CD4-positive, alpha-beta T cell treated with Interleukin-2 at 100 ng/mL for 4 hours (primary cell): ENCODE measurements around the gene BIRC5.
A peak's percentile ranks its signal among the peaks of the same experiment; 100 is the strongest.

Experiments
- DNase-seq: peaks from one replicate; pipeline ENCODE4 v3.0.0-alpha.2; 2020; ENCODE audit warnings: low spot score

Gene BIRC5

DNA sequence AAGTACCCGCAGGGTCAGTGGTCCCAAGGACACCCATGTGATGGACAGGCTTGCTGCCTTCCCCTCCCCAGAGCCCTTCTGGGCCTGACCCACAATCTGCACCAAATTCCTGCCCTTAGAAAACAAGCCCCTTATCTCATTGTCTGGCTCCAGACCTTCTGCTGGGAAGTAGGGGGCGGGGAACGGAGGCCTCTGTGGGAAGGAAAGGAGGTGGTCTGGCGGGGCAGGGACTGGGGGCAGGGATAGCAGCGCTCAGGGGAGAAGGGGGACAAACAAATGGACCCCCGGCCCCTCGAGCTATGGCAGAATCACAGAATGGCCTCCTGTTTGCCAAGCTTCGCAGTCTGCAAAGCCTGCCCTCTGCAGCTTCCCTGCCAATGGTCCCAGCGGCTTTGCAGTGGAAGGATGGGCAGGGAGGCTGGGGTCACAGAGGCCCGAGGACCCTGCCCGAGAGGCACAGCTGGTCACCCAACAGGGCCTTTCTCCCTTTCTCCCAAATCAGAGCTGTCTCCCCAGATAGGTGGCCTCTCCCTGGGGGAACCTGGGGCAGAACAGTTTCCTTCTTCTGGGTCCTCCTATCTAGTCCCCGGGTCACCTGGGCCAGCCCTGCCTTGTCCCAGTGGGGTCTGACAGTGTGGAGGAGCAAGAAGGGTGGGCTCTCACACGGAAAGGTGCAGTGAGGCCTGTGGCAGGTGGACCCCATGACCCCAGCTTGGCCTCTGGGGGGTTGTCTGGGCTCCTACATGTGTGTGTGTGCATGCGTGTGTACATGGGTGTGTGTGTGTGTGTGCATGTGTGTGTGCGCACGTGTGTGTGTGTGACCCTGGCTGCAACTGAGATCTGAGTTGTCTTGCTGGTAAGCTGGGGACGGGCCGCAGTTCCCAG, 42.9 kb downstream of the BIRC5 start:
- no peak for DNase-seq

DNA sequence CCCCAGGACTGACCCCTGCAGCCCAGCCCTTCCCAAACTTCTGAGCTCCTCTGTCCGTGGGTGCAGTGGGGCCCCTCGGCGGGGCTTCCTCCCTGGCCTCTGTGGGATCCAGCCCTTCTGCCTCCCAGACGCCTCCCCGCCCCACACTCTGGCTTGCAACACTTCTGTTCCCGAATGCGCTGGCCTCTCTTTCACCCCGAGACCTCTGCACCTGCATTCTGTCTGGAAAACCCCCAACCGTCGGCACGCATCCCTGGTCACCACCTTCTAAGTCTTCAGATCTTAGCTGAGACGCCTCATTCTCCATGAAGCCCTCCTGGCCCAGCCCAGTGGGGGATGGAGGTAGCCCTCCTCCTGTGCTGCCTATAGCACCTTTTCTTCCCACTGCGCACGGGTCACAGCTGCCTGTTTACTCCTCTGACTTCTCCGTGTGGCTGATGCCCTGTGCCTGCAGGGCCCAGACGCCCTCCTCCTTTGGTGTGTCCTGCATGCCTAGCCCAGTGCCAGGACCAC, 43.8 kb downstream of the BIRC5 start:
- DNase-seq, result no peak

DNA sequence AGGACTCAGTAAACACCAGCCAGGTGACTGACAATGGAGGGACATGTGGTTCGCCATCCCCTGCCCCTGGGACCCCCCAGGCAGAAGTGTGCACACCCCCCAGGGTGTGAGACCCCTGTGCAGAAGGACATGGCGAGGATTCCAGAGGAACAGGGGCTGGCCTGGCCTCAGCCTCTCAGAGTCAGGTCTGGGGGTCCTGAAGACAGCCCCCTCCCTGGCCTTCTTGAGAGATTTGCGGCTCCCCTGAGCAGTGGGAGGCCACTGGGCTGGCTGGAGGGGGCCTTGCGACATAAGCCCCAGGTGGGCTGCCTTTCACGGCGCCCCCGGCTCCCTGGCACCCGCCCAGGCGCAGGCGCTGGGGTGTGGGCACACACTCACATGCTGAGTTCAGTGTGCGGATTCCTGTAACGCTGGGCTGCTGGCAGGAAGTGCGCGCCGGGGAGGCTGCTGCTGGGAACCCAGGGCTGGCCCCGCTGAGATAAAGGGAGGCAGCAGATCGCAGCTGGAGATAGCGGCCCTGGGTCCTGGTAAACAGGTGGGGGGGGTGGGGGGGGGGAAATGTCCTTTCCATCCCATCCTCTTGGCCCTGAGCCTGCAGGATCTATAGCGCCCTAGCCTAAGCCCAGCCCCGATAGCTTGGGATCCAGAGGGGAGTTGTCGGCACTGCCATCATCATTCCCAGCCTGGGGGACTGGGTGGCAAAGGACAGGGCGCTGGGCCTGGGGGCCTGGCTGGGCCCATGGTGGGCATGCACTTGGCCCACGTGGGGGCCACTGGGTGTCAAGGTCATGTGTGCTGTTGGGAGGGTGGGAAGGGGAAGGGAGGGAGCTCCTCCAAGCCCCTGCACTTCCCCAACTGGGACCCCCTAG, 44.5 kb downstream of the BIRC5 start:
- peak; percentile 66 for DNase-seq

DNA sequence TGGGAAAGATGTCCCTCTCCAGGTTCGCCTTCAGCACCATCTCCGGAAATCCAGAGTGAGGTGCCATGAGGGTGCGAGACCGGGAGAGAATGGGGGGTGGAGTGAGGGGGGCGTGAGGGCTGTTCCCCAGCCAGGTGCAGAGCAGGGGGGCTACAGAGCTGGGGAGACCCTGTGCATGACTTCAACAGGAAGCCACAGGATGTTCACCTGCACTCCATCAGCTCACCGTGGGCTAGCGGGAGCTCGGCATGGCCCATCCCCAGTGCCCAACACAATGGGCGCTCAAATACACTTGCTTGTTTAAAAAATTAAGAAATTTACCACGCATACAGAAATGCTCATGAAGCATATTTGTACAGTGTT, 45.1 kb downstream of the BIRC5 start:
- no peak for DNase-seq

DNA sequence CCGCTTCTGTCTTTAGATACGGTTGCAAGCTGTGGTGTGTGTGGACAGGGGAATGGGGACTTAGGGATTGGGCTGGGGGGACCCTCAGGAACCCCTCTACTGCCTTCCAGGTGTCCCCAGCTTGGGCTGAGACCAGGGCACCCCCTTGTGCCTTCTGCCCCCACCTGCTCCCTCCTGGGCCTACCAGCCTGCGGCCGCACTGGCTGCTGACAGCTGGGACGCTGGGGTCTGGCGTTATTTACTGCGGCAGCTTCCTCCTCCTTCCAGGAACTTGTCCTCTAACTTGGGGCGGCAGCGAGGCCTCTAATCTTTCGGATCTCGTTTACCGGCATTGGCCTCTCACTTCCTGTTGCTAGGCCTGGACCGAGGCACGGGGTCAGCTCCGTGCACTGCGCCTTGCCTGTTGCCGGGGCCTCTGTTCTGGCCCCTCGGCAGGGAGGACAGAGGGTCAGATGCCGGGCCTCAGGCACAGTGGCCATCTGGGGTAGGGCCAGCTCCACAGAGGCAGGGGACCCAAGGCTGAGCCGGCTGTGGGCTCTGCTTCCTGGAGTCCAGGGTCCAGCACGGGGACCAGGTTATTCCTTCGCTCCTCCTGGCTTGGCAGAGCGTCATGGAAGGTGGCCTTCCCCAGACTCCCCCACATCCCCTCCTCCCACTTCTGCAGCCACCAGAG, 49.1 kb downstream of the BIRC5 start:
- DNase-seq, result no peak

DNA sequence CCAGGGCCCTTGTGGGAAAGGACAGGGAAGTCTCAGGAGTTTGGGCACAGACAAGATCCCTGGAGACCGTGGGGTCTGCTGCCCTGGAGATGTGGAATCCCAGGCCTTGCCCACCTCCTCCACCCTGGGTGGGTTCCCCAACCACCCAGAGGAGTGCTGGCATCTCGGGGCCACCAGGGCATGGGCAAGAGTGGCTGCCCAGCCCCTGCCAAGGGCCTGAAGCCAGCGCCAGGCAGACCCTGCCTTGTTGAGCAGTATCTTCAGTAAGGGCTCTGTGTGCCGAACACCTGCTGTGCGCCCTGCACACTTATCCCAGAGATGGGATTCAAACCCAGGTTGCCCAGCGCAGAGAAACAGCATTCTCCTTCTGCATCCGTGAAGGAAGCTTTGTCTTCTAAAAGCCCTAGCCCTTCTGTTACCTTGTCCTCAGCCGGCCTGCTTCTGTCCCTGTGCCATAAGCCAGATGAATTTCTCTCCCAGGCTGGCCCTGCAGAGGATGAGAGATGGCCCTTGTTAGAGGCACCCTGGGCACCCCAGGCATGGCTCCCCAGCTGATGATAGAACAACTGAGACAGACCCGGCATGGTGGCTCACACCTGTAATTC, 49.8 kb downstream of the BIRC5 start:
- no peak for DNase-seq

DNA sequence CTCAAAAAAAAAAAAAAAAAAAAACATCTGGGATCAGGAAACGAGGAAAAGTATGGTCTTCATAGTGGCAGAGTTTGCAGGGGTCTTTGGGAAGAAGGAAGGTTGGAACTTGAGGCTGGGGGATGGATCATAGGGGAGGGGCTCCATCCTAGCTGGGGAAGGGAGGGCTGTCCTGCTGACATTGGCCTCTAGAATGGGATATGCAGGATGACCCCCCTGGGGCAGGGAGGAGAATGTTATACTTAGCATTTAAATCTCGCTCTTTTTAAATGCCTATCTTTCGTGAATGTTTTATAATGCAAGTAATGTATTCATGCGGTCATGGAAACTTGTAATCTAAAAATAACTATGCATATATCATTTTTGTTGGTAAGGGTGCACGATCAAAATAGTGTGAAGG, 50.5 kb downstream of the BIRC5 start:
- DNase-seq, result no peak

DNA sequence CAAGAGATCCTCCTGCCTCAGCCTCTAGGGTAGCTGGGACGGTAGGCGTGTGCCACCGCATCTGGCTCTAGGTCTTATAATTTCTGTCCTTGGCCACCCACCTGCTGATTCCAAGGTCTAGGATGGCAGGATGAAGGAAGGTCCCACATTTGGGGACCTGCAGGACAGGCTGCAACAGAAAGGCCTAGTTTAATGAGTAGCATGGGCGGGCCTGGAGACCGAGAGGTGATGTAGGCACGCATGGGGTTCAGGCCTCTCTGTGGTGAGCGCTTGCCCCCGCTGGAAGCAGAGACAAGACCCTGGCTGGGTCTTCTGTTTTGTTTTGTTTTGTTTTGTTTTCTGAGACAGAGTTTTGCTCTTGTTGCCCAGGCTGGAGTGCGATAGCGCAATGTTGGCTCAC, 51.1 kb downstream of the BIRC5 start:
- no peak for DNase-seq

DNA sequence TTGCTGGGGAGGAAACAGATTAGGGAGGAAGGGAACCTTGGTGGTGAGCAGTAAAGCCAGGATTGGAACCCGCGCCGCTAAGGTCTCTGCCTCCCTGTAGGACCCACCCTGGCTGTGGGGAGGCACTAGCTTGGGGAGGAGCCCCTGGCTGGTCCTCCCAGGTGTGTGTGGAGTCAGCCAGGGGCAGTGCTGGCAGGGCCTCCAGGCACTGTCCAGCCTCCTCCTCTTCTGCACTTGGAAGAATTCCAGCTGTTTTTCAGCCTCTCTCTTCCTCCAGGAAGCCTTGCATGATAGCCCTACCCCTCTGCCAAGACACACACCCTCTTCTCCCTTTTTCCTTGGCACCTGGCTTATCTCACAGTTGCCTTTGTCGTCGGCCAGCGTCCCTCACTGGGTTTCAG, 52.2 kb downstream of the BIRC5 start:
- no peak for DNase-seq

DNA sequence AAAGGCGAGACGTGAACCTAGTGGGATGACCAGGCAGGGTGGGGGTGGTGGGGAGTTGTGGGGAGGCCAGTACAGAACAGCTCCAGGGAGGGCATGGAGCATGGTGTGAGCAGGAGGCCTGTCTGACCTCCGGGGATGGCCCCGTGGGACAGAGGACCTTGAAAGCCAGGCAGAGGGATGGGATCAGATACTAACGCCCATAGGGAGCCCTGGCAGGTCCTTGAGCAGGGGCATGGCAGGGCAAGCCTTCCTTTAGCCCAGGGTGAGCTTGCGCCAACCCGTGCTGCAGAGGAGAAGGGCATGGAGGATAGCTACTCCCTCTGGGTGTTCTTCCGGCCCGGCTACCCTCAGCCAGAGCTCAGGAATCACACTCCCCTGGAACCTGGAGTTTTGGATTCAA, 52.7 kb downstream of the BIRC5 start:
- DNase-seq, result no peak

DNA sequence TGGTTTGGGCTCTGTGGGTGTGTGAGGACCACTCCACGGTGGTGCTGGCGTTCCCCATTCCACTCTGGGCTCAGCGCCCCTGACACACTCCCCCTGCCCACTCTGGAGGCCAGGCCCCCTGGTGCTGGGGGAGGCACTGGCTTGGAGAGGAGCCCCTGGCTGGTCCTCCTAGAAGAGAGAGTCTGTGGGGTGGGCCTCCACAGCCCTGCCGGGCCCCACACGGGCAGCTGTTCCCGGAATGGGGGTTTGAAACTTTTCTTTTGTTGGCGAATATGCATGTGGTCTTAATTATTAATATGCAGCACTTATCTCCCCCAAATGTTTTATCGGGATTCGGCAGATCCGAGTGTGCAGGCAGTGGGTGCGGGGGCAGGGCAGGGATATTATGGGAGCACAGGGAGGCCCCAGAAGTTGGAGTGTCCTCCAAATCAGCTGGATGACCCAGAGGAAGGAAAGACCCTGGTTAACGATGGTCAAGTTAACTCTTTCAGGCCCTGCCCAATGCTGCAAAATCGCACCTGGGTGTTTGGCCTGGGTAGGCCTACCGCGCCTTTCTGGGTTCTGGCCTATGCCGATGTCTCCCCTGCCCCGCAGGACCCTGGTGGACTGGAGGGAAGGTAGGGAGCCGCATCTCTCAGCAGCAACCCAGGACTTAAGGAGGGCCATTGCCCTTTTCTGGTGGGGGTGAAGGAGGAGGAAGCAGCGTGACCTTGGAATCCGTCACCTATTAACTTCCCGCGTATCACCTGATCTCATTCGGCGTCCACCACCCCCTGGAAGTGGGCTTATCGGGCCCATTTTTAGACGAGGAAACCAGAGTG, 53.4 kb downstream of the BIRC5 start:
- no peak for DNase-seq

DNA sequence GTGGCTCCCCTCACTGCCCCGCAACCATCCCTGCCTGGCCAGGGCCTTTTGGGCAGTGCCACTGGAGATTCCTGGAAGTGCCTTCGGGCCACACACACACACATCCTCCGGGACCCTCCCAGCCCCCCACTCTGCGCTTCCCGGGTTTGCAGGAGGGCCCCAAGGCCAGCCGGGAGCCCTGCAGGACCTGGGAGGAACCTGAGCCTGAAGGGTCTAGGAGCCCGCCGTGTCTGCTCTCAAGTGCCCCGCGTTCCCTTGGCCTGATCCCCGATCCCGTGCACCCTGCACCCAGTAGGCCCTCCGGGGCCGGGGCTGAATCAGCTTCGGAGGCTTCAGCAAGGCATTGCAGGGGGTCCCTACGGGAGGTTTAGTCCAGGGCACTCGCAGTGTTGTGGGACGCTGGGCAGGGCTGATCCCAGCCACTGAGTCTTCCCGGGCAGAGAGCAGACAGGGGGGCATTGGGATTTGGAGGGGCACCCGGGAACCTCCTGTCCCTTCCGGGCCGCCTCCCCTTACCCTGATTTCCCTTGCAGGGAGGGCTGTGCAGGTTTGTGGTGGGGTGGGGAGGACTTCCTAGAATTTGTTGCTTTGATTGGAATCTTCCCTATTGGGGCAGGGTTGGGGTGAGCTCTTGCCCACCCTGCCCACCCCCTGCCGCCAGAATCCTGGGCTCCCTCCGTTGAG, 54.3 kb downstream of the BIRC5 start:
- DNase-seq, result no peak

DNA sequence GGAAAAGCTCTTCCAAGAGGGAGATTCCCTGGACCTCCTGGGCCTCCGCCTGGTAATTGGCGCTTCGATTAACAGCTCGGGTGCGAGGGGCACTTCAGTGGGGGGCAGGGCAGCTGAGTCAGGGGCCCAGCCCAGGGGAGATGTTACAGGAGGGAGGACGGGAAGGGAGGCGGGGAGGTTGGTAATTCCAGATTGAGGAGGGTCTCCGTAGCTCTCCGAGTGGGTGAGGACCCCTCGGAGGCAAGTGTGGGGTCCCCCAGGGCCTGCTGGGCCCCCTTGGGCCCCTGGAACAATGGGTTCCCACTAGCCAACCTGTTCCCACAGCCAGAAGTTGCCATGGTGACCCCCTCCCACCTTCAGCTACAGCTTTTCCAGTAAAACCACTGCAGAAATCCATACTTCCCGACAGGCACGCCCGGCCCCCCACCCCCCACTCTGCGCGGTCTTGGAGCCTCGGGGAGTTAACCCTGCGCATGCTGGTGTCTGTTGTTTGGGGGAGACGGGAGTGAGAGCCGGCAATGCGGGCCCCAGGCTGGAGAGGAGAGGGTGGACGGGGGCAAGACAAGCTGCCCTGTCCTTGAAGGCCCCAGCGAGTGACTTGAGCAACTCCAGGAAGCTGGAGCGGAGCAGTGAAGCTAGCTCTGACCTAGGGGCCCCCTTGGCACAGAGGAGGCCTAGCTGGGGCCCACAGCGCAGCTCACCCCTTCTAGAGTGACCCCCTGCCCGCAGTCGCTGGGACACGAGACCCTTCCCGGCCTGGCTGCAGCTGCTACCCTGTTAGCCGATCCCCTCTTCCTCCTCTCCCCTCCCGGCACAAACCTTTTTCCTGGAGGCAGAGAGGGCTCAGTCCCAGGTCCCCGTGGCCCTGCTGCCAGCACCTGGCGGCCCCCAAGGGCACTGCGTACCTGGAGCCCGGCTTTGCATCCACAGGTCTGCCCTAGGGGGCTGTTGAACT, 55.2 kb downstream of the BIRC5 start:
- no peak for DNase-seq

DNA sequence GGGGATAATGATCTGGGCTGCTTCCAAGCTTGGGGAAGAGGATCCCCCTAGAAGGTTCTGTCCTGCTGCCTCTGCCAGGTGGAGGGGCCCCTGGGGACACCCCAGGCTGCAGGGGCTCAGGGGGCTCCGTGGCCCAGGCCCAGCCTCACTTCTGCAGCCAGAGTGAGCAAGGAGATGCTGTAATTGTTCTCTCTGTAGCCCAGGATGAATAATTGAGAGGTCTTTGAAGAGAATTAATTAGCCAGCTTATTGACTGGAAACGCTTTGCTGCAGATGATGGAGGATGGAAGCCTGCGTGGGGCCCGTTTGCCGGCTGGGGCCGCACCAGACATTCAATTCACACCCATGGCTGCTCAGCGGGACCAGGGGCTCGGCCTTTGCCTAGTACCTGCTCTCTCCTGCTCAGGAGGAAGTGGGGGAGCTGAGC, 55.9 kb downstream of the BIRC5 start:
- no peak for DNase-seq

DNA sequence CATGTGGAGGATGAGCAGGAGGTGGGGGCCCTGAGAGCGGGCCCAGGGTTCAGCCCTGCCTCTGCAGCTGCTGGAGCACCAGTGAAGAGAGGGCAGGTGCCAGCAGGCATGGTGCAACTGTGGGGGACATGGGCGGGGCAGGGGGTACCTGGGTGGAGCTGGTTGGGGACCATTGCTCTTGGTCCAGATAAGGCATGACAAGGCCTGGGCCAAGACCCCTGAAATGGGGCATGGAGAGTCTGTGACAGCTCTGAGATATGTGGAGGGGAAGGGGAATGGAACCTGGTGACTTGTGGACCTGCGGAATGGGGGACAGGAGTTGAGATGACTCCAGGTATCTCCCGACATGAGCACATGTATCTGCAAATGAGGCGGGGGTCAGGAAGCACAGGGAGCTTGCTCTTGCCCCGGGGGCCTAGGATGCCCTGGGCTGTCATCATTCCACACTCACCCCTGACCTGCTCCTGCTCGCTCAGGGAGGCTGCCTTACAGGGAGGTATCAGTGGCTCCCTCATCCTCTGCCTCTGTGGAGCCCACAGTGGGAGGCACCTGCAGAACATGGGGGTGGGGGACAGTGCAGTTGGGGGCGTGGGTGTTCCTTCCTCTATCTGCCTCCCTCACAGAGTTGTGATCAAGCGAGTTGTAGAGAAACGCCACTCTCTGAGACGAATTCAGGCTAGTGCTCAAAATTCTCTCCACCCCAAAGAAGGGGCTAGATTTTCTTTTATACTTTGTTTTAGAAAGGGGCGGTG, 57.5 kb downstream of the BIRC5 start:
- DNase-seq, result no peak

DNA sequence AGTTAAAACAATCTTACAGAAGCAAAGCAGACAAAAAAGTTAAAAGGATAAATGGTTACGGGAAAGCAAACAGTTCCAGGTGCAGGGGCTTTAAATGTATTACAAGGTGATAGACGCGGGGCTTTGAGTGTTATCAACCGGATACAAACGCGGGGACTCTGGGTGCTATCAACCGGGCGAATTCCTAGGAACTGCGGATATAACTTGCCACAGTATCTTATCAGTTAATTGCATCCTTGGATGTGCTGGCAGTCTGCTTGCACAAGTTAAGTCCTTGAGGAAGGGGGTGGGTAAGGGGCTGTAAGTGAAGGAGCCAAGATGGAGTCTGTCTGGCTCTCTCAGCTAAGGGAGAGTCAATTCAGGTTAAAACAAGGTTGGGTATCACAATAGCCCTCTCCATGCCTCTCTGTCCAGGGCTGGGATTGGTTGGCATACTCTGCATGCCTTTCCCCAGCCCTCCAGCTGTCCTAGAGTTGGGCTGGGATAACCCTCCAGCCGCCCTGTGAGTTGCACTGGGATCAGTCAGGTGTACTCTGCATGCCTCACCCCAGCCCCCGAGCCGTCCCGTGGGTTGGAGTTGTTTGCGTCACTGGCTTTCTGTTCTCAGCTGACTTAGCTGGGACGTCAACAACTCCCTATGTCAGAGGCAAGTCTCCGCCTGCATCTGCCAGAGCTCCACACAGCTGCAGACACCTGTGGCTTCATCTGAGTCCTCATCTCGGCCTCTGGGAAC, 58.3 kb downstream of the BIRC5 start:
- DNase-seq, result no peak

DNA sequence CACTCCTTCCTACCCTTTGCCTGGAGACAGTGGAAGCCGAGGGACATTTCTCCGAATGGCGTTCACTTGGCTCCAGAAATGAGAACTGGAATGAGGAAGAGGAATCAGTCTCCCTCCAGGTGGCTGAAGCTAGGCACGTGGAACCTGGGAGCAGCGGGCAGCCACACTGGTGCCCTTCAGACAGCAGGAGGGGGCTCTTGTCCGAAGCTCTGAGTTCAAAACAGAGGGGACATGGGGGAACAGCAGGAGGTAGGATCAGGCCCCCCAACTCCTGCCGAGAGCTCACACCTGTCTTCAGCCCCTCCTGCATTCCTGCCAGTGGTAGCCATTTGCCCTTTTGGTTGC, 58.8 kb downstream of the BIRC5 start:
- DNase-seq, result no peak

DNA sequence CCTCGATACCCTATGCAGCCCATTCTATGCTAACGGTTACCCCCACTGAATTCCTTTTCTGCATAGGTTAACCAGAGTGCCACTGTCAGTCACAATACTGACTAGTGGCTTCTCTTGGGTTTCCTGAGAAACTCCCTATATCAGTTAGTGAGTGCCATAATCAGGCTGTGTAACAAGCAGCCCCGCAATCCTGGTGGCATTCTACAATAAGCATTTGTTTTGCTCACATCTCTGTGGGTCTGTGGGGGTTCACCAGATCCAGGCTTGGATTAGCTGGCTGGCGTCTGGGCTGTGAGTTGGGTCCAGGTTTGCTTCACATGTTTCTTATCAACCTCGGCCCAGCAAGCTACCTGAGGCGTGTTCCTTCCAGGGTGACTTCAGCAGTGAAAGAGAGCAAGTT, 59.8 kb downstream of the BIRC5 start:
- no peak for DNase-seq
